ENCODE results near the gene ZNF454.

The ZNF454 gene

DNA sequence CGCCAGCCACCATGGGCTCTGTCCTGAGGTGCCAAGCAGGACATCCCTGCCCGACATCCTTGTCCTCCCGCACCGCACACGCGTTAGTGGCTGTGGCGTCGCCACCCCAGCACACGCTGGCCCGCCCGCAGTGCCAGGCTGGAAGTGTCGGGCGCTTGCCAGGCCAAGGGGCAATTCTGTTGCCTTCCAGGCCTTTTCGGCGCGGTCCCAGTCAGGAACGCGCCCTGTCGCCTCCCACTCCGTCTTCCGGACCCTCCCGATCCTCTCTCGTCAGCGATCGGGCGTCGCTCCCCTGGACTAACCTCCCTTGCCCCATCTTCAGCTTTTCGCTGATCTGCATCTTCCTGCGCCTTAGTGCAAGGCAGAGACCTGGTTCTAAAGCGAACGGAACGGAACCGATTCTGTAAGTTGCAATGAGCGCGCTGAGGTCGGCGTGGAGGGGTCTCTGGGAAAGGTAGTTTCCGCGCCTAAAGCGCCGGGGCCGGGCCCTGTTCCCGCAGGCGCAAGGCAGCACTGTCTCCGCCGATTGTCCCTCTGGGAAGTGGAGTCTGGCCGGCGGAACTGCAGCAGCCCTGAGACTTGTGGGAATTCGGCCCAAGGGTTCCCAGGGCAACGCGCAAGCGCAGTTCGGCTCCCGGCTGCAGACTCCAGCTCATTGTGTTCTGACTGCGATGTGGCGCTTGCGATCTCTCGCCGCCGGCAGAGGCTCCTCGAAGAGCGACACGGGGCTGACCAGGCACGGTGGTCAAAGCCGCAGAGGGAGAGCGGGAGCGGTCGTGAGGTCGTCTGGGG lies at the start of gene ZNF454:
Gene ZNF454, plus strand, starts transcription at position 630 of the 792 bp plus-strand sequence. CDS start 1,594 bp downstream, outside the sequence.
- DNase-seq: no peak

DNA sequence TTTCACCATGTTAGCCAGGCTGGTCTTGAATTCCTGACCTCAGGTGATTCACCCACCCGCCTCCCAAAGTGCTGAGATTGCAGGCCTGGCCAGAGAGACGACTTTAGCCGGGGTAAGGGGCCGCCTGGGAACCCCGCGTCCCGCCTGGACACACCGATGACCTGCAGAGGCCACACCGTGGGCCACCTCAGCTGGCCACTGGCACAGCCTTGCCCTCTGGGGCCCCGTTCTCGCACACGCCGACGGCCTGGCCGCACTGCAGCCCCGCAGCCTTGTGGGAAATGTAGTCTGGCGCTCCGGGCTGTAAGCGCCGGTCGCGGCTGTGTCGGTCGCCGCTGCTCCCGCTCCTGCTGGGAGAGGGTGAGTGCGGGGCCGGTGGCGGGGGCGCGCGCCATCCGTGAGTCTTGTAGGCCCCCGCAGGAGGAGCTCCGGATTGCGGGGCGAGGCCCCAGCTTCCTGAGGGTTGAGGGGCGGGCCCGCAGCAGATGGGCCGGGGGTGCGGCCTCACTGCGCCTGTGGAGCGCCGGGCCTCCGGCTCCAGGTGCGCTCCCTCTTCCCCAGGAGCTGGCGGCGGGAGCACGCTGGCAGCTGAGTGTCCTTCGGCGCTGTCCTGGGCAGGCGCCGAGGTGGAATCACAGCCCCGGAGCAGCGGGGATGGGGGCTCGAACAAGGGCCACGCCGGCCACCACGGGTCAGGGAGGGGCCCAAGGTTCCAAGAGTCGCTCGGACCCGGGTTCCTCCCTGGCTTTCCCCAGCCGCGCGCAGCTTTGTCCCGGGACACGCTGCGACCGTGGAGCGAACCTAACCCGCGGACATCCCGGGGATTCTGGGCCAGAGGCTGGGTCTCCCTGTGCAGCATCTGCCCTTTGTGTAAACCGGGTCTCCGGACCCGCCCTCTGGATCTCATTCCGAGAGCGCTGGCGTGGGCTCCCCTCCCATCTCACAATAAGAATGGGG lies 45.1 kb upstream of the ZNF454 start, which contains the start of gene ZFP2:
Gene ZFP2, plus strand, starts transcription at position 299 of the 957 bp plus-strand sequence. CDS start 35,401 bp downstream, outside the sequence.
- DNase-seq: peak; percentile 30

DNA sequence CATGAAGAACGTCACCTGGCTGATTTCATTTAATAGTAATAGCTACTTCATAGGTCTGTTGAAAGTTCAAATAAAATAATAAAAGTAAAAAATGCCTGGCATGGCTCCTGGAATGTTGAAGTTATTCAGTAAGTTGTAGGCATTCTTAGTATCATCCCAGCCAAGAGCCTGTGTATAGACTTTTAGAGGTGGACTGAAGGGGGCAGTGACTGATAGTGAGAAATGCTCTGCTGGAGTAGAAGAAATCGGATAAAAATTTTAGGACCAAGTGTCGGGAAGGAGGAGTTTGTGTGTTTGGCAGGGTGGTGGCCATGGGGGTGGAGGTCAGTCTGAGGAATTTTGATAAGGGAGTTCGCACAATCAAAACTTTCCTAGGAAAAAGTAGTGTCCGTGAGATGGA lies 41.7 kb upstream of the ZNF454 start:
- DNase-seq: no peak

DNA sequence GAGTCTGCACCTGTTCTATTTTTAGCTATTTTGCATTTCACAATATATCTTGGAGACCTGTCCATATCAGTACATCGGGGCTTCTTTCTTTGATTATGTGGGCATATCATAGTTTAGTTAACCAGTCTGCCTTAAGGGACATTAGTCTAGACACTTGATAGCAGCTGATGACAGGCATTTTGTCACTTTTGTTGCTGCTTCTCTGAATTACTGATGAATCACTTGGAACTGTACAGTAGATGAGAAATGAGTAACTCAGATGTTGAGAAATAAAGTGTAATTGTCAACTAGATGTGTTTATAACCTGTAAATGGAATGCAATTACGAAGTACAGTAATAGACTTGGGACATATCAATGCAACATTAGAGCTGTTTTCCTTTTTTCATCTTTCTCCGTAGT lies 38.1 kb upstream of the ZNF454 start:
- DNase-seq: no peak

DNA sequence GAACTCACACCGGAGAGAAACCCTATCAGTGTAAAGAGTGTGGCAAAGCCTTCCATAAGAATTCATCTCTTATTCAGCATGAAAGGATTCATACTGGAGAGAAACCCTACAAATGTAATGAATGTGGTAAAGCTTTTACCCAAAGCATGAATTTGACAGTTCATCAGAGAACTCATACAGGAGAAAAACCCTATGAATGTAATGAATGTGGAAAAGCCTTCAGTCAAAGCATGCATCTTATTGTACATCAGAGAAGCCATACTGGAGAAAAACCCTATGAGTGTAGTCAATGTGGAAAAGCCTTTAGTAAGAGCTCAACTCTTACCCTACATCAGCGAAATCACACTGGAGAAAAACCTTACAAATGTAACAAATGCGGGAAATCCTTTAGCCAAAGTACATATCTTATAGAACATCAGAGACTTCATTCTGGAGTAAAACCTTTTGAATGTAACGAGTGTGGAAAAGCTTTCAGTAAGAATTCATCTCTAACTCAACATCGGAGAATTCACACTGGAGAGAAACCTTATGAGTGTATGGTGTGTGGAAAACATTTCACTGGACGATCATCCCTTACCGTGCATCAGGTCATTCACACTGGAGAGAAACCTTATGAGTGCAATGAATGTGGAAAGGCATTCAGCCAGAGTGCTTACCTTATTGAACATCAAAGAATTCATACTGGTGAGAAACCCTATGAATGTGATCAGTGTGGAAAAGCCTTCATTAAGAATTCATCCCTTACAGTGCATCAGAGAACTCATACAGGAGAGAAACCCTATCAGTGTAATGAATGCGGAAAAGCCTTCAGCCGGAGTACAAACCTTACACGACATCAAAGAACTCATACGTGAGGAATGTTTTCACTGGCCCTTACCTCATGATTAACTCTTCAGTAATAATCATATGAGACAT lies 8.9 kb upstream of the ZNF454 start:
- DNase-seq: no peak

DNA sequence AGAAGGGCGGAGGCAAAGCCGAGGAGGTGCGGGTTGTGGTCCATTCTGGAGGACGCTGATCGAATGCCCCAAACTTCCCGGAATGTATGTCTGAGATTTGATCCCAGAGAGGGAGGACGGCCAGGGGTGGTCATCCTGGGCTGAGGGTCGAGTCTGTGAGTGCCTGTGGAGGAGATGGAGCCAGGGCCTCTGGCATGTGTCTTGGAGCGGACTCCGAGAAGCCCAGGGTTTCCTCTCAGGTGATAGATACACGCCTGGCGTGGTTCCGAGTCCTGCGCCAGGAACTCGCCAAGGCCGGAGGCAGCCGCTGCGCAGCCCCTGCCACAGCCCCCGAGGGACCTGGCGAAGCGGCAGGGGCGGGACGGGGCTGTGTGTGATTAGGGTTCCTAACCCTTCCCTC lies 363 bp downstream of the ZNF454 start:
- DNase-seq: no peak

DNA sequence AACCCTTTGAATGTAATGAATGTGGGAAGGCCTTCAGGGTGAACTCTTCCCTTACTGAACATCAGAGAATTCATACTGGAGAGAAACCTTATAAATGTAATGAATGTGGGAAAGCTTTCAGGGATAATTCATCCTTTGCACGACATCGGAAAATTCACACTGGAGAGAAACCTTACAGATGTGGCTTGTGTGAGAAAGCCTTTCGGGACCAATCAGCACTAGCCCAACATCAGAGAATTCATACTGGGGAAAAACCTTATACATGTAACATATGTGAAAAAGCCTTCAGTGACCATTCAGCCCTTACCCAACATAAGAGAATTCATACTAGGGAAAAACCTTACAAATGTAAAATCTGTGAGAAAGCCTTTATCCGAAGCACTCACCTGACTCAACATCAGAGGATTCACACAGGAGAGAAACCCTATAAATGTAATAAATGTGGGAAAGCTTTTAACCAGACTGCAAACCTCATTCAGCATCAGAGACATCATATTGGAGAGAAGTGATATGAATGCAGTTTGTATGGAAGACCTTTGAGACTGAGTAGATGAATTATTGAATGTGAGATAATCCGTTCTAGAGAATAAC lies 24.6 kb downstream of the ZNF454 start:
- no peak for DNase-seq

DNA sequence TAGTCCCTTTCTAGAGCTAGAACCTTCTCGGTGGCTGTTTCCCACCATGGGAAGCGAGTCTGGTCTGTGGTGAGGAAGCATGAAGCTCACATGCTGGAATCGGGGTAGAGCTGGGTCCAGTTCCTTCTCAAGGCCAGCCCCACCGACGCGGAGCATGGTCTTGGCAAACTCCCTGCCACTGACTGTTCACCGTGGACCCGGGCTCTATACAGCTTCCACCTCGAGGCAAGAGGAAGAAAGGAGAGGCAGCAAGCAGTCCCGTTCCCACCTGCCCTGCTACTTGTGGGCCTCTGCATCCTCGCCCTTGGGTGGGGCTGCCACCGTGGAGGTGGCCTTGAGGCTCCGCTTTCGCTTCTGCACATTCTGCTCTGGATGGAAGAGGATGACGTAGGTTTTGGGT lies 40.4 kb downstream of the ZNF454 start:
- DNase-seq: no peak

DNA sequence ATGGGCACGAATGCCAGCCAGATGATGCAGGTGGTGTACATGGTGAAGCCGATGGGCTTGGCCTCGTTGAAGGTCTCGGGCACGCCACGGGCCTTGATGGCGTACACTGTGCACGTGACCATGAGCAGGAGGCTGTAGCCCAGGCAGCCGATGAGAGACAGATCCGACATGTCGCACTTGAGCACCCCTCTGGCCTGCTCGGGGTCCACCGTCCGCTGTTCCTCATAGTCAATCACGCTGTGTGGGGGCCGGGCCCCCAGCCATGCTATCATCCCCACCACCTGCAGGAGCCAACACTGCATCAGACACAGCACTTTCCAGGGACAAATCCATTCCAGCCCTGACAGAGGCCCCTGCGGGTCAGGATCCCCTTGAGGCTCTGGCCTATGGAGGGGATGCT lies 41.9 kb downstream of the ZNF454 start:
- no peak for DNase-seq

DNA sequence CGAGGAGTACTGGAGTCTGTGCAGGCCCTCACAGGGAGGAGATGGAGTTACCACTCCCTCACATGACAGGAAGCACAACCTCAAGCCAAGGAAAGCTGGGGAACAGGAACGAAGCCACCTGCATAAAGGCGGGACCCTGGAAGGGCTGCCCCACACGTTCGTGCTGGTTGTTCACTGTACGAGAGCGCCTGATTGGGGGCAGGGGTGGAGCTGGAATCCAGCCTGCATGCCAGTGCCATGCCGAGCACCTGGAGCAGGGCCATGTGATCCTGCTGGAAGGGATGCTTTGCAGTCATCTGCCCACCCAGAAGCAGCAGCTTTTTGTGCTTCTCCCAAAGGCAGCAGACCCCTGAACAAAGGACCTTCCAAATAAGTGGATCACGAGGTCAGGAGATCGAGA lies 42.7 kb downstream of the ZNF454 start:
- no peak for DNase-seq

DNA sequence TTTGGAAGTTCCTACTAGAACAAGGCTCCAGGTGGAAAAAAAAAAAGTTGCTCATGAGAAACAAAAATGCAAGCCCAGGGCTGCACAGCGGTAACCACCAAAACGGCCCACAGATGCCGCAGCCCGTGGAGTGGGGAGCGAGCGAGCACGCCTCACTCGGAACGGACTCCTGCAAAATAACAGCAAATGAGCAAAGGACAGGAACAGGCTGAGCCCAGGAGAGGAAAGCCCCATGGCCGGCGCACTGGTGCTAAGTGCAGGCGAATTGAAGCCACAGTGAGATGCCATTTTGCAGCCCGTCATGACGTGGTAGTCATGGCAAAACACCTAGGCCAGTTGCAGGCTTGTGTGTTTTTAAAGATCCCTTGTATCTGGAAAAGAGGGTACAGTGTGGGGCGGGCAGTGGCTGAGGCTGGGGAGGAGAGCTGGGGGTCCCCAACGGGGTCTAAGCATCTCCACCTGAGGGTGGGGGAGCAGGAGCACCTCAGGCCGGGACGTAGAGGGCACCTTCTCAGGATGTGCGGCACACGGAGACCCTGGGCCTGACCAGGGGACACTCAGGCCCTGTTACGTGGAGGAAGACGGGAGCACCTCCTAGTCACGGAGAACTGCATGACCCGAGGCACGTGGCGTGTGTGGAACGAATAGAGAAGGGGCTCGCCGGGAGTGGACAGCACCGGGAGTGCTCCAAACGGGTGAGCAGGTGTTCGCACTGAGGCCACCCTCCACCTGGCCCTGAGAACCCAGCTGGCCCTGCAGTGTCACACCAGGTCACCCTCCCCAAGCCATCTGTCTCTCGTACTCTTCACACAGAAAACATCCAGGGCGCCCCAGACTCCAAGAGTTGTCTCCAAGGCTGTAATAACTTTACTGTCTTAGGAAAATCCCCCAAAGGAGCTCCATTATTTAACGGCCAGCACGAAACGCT lies 43.4 kb downstream of the ZNF454 start:
- DNase-seq: no peak

DNA sequence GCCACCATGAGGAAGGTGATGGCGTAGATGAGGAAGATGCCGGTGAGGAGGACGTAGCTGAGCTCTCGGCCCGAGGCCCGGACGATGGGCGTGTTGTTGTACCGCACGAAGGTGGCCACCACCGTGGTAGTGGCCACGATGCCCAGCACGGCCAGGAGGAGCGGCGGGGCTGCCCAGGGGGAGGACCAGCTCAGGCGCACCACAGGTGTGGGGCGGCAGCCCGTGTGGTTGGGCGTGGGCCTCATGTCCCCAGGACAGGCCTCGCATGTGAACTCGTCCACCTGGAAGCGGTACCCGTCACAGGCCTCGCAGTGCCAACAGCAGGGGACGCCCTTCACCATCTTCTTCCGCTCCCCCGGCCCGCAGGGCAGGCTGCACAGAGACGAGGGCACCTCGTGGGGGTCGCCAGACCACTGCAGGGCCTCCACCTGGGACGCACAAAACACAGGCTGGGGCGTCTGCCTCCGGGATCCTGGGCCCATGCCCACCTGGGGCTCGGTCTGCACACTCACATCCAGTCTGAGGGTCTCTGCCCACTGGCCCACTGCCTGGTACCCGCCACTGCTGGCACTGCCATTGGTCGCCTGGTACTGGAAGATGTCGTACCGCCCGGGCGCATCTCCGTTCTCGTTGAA lies 45.4 kb downstream of the ZNF454 start:
- no peak for DNase-seq

DNA sequence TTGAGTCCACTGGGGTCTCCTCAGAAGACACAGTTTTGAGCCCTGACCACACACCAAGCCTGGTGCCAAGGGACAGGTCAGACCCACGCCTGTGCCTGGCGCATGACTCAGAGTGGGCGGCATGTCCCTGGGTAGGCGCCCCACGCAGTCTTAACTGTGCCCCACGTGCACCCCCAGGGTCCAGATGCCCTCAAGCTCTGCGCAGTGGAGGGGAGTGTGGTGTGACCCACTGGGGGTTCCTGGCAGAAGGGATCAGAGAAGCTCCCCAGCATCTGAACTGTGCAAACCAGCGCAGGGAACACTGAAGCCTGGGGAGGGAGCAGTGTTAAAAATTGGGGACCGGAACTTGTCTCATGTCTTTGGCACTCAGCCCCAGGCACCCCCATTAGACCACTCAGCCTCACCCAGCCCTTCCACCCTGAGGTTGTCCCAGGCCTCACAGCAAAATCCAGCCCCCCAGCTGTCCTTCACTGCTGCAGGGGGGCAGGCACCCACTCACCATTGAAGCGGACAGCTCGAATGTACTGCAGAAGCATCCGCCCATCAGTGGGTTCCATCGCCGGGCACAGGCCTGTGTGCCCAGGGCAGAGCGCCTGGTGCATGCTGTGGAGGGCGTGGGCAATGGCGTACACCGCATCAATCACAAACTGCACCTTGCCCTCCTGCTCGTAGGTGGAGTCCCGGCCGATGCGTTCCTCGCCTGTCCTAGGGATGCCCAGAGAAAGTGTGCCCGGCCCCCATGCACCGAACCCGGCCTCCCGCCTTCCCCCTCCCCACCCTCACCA lies 47.6 kb downstream of the ZNF454 start:
- DNase-seq: no peak

DNA sequence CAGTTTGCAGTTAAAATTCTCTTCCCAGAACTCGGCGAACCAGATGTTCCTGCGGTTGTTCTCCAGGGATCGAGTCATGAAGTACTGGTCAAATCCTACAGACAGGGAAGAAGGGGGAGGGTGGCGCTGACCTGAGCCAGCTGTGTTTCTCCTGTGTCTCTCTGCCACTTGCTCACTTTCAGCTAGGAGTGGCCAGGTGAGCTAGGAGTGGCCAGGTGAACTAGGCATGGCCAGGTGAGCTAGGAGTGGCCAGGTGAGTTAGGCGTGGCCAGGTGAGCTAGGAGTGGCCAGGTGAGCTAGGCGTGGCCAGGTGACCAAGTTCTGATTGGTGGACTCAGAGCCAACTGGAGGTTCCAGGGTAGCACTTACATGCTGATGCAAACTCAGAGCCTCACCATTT lies 48.3 kb downstream of the ZNF454 start:
- DNase-seq: no peak

DNA sequence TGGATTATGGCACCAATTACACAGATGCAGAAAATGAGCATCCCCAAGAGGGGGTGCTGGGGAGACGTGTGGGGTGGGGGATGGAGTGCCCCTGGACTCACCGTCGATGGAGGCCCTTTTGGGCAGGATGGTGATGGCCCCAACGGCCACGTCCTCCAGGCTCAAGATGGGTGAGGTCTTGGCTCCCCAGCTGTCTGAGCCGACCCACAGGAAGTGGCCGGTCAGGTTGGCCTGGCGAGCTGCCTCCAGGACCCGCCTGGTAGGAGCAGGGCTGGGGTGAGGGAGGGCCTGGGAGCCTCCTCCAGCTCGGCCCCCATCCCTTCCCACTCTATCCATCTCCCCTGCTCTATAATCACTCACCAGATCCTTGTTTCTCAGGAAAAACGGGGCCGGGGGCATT lies 49.5 kb downstream of the ZNF454 start:
- no peak for DNase-seq

DNA sequence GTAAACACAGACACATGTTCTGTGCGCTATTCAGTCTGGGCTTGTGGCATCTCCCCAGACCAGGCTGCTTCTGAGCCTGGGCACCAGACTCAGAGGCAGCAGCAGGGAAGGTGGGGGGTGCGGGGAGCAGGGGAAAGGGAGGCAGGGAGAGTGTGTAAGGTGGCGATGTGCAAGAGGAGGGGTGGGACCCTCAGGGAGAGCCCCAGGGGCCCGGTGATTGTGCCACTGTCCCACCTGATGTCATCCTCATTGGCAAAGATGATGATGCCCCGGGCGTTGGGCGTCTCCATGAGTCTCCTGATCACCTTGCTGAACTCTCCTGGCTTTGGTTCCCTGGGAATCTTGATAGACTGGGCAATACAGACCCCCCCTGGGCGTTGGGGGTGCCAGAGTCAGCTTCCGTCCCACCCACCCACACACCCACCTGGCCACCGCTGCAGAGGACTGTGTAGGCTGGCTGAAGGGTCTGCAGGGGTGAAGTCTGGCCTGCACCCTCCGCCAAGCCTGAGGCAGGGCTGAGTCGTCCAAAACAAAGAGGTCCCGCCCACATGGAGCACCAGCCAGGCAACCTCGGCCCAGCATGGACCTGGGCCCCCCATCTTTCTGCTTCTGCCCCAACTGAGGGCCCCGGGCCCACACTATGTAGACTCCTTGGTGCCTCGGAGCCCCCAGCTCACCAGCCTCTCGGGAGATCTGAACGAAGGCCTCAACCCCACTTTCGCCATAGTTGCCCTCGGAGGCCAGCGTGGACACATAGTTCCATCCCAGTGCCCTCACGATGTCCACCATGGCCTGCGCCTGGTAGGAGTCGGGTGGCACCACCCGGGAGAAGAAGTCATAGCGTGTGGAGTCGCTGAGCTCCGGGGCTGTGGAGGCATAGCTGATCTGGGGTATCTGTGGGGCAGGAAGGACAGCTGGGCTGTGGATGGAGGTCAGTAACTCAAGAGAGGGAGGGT lies 50.5 kb downstream of the ZNF454 start:
- no peak for DNase-seq

DNA sequence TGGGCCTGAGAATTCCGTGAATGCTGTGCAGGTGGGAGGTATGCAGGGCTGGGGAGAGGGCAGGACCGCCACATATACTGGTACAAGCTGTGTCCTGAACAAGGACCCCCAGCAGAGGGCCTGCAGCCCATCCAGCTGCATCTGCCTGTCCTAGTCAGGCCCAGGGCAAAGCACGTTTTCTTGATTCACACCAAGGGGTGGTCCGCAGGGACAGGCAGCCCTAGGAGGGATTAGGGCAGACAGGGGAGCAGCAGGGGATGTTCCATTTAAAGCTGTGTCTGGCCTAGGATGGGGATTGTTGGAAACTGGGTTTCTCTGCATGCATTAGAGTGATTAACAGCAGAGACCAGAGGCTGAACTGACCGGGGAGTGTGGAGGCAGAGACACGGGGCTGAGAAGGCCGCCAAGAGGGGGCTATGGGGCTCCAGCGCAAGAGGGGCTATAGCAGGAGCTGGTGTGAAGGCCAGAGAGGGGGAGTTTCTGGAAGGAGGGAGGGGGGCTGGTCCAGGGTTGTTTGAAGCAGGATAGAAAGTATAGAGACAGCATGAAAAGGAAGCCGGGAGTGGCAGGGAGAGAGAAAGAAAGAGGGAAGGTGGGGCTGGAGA lies 51.4 kb downstream of the ZNF454 start:
- no peak for DNase-seq

DNA sequence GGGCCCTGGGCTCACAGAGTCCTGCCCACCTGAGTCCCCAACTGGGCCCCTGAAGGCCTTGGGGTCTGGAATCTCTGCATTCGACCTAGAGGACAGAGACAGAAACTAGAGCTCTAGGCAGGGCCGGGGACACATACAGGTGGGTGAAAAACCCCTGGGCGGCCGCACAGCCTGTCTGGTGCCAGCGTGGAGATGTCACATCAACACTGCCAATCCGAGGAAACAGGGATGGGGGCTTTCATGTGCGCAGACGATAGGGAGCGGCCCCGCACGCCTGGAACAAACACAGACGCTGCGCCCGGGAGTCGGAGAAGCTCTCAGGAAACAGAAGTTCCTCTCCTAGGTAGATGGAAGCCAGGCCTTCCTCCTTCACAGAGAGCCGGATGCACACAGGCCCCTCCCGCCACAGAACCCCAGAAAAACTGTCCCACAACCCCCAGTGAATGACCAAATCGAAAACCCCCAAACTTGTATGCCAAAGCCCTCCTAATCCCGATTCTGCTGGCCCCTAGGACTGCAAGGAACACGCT lies 52.3 kb downstream of the ZNF454 start:
- DNase-seq: no peak
